NT2/D1 (cell line): Measurements from ENCODE around the gene XDH.
A peak's percentile ranks its signal among the peaks of the same experiment; 100 is the strongest.

Experiments
- DNase-seq: peaks from one replicate; pipeline ENCODE4 v3.0.0-alpha.2; 2011; ENCODE audit warnings: low read depth, low spot score
- H3K27me3 ChIP-seq: 2 replicates; pipeline ENCODE4 v1.6.0; 2011; ENCODE audit warnings: mild to moderate bottlenecking; ENCODE audit not compliant: insufficient read length, insufficient read depth
- H3K36me3 ChIP-seq: 2 replicates; pipeline ENCODE4 v1.6.1; 2011; ENCODE audit warnings: mild to moderate bottlenecking, low read length, mixed read lengths; ENCODE audit not compliant: insufficient read depth, insufficient read length
- H3K4me1 ChIP-seq: 2 replicates; pipeline ENCODE4 v1.5.1; 2011; ENCODE audit not compliant: insufficient read depth, insufficient read length
- H3K4me3 ChIP-seq: 2 replicates; pipeline ENCODE4 v1.5.1; 2011; ENCODE audit warnings: low read depth; ENCODE audit not compliant: insufficient read length
- H3K9ac ChIP-seq: 2 replicates; pipeline ENCODE4 v1.6.0; 2011; ENCODE audit warnings: low read depth; ENCODE audit not compliant: insufficient read length
- H3K9me3 ChIP-seq: 2 replicates; pipeline ENCODE4 v1.5.1; 2011; ENCODE audit warnings: mild to moderate bottlenecking, low read length; ENCODE audit not compliant: insufficient read depth
- SUZ12 ChIP-seq: IDR thresholded peaks from 2 replicates; pipeline ENCODE4 v1.6.1; 2011; ENCODE audit not compliant: insufficient read length, insufficient read depth; ENCODE audit errors: extremely low read depth
- YY1 ChIP-seq: IDR thresholded peaks from 2 replicates; pipeline ENCODE4 v1.6.1; 2011; ENCODE audit not compliant: insufficient read length, insufficient read depth
- ZNF274 ChIP-seq: IDR thresholded peaks from 2 replicates; pipeline ENCODE4 v1.6.1; 2011; ENCODE audit warnings: mild to moderate bottlenecking, low read depth, low read length

The XDH gene

GRCh38 chr2:31402388-31402787, 12.2 kb downstream of the XDH start:
- Histone ChIP-seq H3K9ac (no peak overlapping the region), H3K4me3 (no peak overlapping the region), H3K4me1 (peaks cover 10% of the 10 kb centered on the region), H3K36me3 (no peaks in the 10 kb centered on the region), H3K9me3 (no peaks in the 10 kb centered on the region), H3K27me3 (no peaks in the 10 kb centered on the region)
- DNase-seq: peak; percentile 28
- TF ChIP-seq SUZ12 (no peak), ZNF274 (no peak), YY1 (no peak)

- Histone ChIP-seq H3K36me3 (no peaks in the 10 kb centered on the region), H3K9me3 (no peaks in the 10 kb centered on the region), H3K27me3 (no peaks in the 10 kb centered on the region), H3K4me3 (no peak overlapping the region), H3K4me1 (peaks cover 10% of the 10 kb centered on the region), H3K9ac (no peak overlapping the region)
- peak; percentile 62 for DNase-seq
- TF ChIP-seq YY1 (no peak), SUZ12 (no peak), ZNF274 (no peak)
Observed at GRCh38 chr2:31401580-31401979, 13.0 kb downstream of the XDH start.

GRCh38 chr2:31398881-31399280, 15.7 kb downstream of the XDH start:
- Histone ChIP-seq H3K9ac (no peak overlapping the region), H3K27me3 (no peaks in the 10 kb centered on the region), H3K4me3 (no peak overlapping the region), H3K9me3 (no peaks in the 10 kb centered on the region), H3K4me1 (peaks cover 10% of the 10 kb centered on the region), H3K36me3 (no peaks in the 10 kb centered on the region)
- DNase-seq: no peak
- TF ChIP-seq SUZ12: no peak
- no peak for TF ChIP-seq YY1
- TF ChIP-seq ZNF274: no peak

- TF ChIP-seq SUZ12 (no peak), ZNF274 (no peak), YY1 (no peak)
- no peaks in the 10 kb centered on the region for H3K36me3 ChIP-seq
- peaks cover 7% of the 10 kb centered on the region for H3K4me1 ChIP-seq
- DNase-seq: no peak
- no peaks in the 10 kb centered on the region for H3K27me3 ChIP-seq
- no peak overlapping the region for H3K9ac ChIP-seq
- no peak overlapping the region for H3K4me3 ChIP-seq
- H3K9me3 ChIP-seq: no peaks in the 10 kb centered on the region
Observed at GRCh38 chr2:31397094-31397493, 17.4 kb downstream of the XDH start.

DNA sequence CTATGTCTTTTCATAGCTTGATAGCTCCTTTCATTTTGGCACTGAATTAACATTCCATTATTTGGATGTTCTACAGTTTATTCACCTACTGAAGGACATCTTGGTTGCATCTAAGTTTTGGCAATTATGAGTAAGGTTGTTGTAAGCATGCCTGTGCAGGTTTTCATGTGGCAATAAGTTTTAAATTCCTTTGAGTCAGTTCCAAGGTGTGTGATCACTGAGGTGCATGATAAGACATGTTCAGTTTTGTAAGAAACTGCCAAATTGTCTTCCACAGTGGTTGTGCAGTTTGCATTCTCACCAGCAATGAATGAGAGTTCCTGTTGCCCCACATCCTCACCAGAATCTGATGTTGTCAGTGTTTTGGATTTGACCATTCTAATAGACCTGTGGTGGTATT, 24.2 kb downstream of the XDH start:
- DNase-seq: no peak
- no peak for TF ChIP-seq SUZ12
- TF ChIP-seq ZNF274: no peak
- no peak for TF ChIP-seq YY1
- no peak overlapping the region for H3K9ac ChIP-seq

GRCh38 chr2:31388736-31389135, 25.8 kb downstream of the XDH start:
- Histone ChIP-seq H3K4me3 (no peak overlapping the region), H3K27me3 (no peaks in the 10 kb centered on the region), H3K4me1 (no peaks in the 10 kb centered on the region), H3K9ac (no peak overlapping the region), H3K36me3 (no peaks in the 10 kb centered on the region), H3K9me3 (no peaks in the 10 kb centered on the region)
- DNase-seq: no peak
- TF ChIP-seq ZNF274 (no peak), YY1 (no peak), SUZ12 (no peak)

More for the DNA sequence above, 24.2 kb downstream of the XDH start:
- Histone ChIP-seq H3K27me3 (no peaks in the 10 kb centered on the region), H3K36me3 (no peaks in the 10 kb centered on the region), H3K9me3 (no peaks in the 10 kb centered on the region), H3K4me1 (no peaks in the 10 kb centered on the region), H3K4me3 (no peak overlapping the region)

DNA sequence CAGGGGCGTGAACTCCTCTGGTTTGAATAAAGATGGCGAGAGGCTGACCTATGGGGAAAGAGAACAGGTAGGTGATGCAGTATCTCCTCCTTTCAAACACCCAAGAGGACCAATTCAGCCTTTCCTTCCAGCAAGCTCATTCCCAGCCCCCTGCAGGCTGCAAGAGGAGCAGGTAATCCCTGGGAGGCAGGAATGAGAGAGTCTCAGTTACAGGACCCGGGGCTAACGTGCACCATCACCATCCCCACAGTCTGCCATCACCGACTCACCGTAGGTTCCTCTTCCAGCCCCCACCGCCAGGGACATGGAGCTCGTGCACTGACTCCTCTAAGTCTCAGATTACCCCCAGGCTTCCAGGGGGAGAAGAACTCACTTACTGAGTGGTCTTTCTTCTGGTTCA, 26.7 kb downstream of the XDH start:
- H3K4me3 ChIP-seq: no peak overlapping the region
- DNase-seq: no peak
- no peaks in the 10 kb centered on the region for H3K9me3 ChIP-seq
- H3K4me1 ChIP-seq: no peaks in the 10 kb centered on the region
- no peak for TF ChIP-seq SUZ12
- TF ChIP-seq YY1: no peak
- no peak for TF ChIP-seq ZNF274
- no peaks in the 10 kb centered on the region for H3K36me3 ChIP-seq
- H3K27me3 ChIP-seq: no peaks in the 10 kb centered on the region
- no peak overlapping the region for H3K9ac ChIP-seq
